ENCODE measurements around the gene PTCD2.

- TF ChIP-seq POLR2A (IDR thresholded peaks at IDR 0.05), result no peak
- TF ChIP-seq CTCF (IDR thresholded peaks at IDR 0.05), result no peak
Observed at GRCh38 chr5:72402959-72403628, 82.9 kb downstream of the PTCD2 start.
